Osteocyte (in vitro differentiated cells): Measurements from ENCODE around the gene FAM53A. TPM values are rescaled to one million over a fixed set of nuclear protein-coding genes. Genes with fewer than 3 reads are reported as not detected.

Experiments
- DNase-seq: peaks from one replicate; pipeline ENCODE4 v3.0.0; 2021; ENCODE audit warnings: mixed read lengths; ENCODE audit not compliant: unreplicated experiment; ENCODE audit errors: extremely low spot score
- H3K27ac Mint-ChIP-seq: one replicate; pipeline ENCODE4 v1.8.0; 2021; ENCODE audit warnings: mild to moderate bottlenecking, mixed read lengths; ENCODE audit not compliant: unreplicated experiment
- H3K27me3 Mint-ChIP-seq: one replicate; pipeline ENCODE4 v1.8.0; 2021; ENCODE audit warnings: mixed read lengths; ENCODE audit not compliant: unreplicated experiment
- H3K36me3 Mint-ChIP-seq: one replicate; pipeline ENCODE4 v1.8.0; 2021; ENCODE audit warnings: mixed read lengths; ENCODE audit not compliant: unreplicated experiment
- H3K4me1 Mint-ChIP-seq: one replicate; pipeline ENCODE4 v1.8.0; 2021; ENCODE audit warnings: mixed read lengths; ENCODE audit not compliant: unreplicated experiment
- H3K4me3 Mint-ChIP-seq: one replicate; pipeline ENCODE4 v1.8.0; 2021; ENCODE audit warnings: mild to moderate bottlenecking, moderate library complexity, mixed read lengths; ENCODE audit not compliant: unreplicated experiment
- H3K9me3 Mint-ChIP-seq: one replicate; pipeline ENCODE4 v1.8.0; 2021; ENCODE audit warnings: mixed read lengths; ENCODE audit not compliant: unreplicated experiment
- CTCF ChIP-seq: fragments of 200-600 bp; sonication (generic); IDR thresholded peaks from 2 replicates; pipeline ENCODE4 v1.5.0; 2021; ENCODE audit warnings: antibody characterized with exemption, mild to moderate bottlenecking, moderate library complexity
- total RNA-seq: library from RNA; stranded (reverse); gene quantifications from 2 replicates; pipeline ENCODE4 v1.2.1, GENCODE V29; 2021

Gene FAM53A
- total RNA-seq, 1 donor from 2014 or later: 6.2 TPM

GRCh38 chr4:1628892-1629698 lies 55.0 kb downstream of the FAM53A start:
- no peaks in the 10 kb centered on the region for H3K36me3 Mint-ChIP-seq
- H3K4me3 Mint-ChIP-seq: no peak overlapping the region
- H3K27me3 Mint-ChIP-seq: no peaks in the 10 kb centered on the region
- no peaks in the 10 kb centered on the region for H3K9me3 Mint-ChIP-seq
- no peak overlapping the region for H3K27ac Mint-ChIP-seq
- peak; percentile 91 for DNase-seq
- TF ChIP-seq CTCF: peak; percentile 95
- no peaks in the 10 kb centered on the region for H3K4me1 Mint-ChIP-seq

GRCh38 chr4:1627417-1628313 lies 56.4 kb downstream of the FAM53A start:
- Mint-ChIP-seq H3K27me3 (no peaks in the 10 kb centered on the region), H3K36me3 (no peaks in the 10 kb centered on the region), H3K4me1 (no peaks in the 10 kb centered on the region), H3K4me3 (no peak overlapping the region), H3K9me3 (no peaks in the 10 kb centered on the region), H3K27ac (no peak overlapping the region)
- no peak for DNase-seq
- TF ChIP-seq CTCF: no peak

- DNase-seq: no peak
- Mint-ChIP-seq H3K4me3 (no peak overlapping the region), H3K27me3 (no peaks in the 10 kb centered on the region), H3K9me3 (no peaks in the 10 kb centered on the region), H3K27ac (no peak overlapping the region), H3K4me1 (no peaks in the 10 kb centered on the region), H3K36me3 (no peaks in the 10 kb centered on the region)
- TF ChIP-seq CTCF: no peak
Measured at GRCh38 chr4:1626941-1627340, 57.2 kb downstream of the FAM53A start.

GRCh38 chr4:1626151-1626550 lies 58.0 kb downstream of the FAM53A start:
- Mint-ChIP-seq H3K4me1 (no peaks in the 10 kb centered on the region), H3K36me3 (no peaks in the 10 kb centered on the region), H3K4me3 (no peak overlapping the region), H3K27me3 (no peaks in the 10 kb centered on the region), H3K27ac (no peak overlapping the region), H3K9me3 (no peaks in the 10 kb centered on the region)
- no peak for DNase-seq
- TF ChIP-seq CTCF: no peak

GRCh38 chr4:1625600-1626138 lies 58.4 kb downstream of the FAM53A start:
- Mint-ChIP-seq H3K9me3 (no peaks in the 10 kb centered on the region), H3K27me3 (no peaks in the 10 kb centered on the region), H3K36me3 (no peaks in the 10 kb centered on the region), H3K4me3 (no peak overlapping the region), H3K4me1 (no peaks in the 10 kb centered on the region), H3K27ac (no peak overlapping the region)
- DNase-seq: no peak
- TF ChIP-seq CTCF: no peak
